CD8-positive, alpha-beta memory T cell (primary cell): ENCODE results near the gene FAM13A. TPM values are rescaled to one million over a fixed set of nuclear protein-coding genes. Genes with fewer than 3 reads are reported as not detected.

ENCODE experiments used
- CTCF ChIA-PET: fragments of 350-600 bp; sonication (Branson Sonifier 250); formaldehyde crosslinking; loops from one replicate; lab custom pipeline; 2021; ENCODE audit warnings: antibody characterized with exemption; lab: Charles Lee
- POLR2A ChIA-PET: fragments of 350-600 bp; sonication (Branson Sonifier 250); formaldehyde crosslinking; loops from one replicate; lab custom pipeline; 2021; ENCODE audit warnings: antibody characterized with exemption; lab: Charles Lee
- DNase-seq, 5 donors: peaks; one replicate each; pipeline versions ENCODE4 v3.0.0 to v3.0.0-alpha.2; 2020 to 2022; ENCODE audit warnings: mixed read lengths in 1 of 5
- H3K27ac ChIP-seq: one replicate; pipeline ENCODE4 v1.7.0; 2013; ENCODE audit warnings: low read depth, mild to moderate bottlenecking, low read length, moderate library complexity
- H3K27me3 ChIP-seq: 2 replicates; pipeline ENCODE4 v1.7.0; 2013; ENCODE audit warnings: low read length, mild to moderate bottlenecking; ENCODE audit not compliant: insufficient read depth, poor library complexity, severe bottlenecking
- H3K36me3 ChIP-seq: 2 replicates; pipeline ENCODE4 v1.7.0; 2013; ENCODE audit warnings: mild to moderate bottlenecking, low read length, moderate library complexity; ENCODE audit not compliant: insufficient read depth
- H3K4me1 ChIP-seq: 2 replicates; pipeline ENCODE4 v1.7.0; 2013; ENCODE audit warnings: mild to moderate bottlenecking, low read length, moderate library complexity; ENCODE audit not compliant: insufficient read depth
- H3K4me3 ChIP-seq: 2 replicates; pipeline ENCODE4 v1.7.0; 2013; ENCODE audit warnings: mild to moderate bottlenecking, low read length
- H3K9me3 ChIP-seq: 2 replicates; pipeline ENCODE4 v1.7.0; 2013; ENCODE audit warnings: mild to moderate bottlenecking, low read length
- H3K27ac Mint-ChIP-seq, 8 donors: one replicate each; pipeline ENCODE4 v1.8.0; 2020 to 2021; ENCODE audit warnings: mixed read lengths in 8 of 8, mild to moderate bottlenecking in 6 of 8, inconsistent platforms in 3 of 8, moderate library complexity in 3 of 8
- H3K27me3 Mint-ChIP-seq, 2 donors: one replicate each; pipeline ENCODE4 v1.8.0; 2020 to 2021; ENCODE audit warnings: mixed read lengths in 2 of 2, mild to moderate bottlenecking in 1 of 2, moderate library complexity in 1 of 2
- H3K36me3 Mint-ChIP-seq, 3 donors: one replicate each; pipeline ENCODE4 v1.8.0; 2020 to 2021; ENCODE audit warnings: mixed read lengths in 3 of 3, inconsistent platforms in 1 of 3, mild to moderate bottlenecking in 1 of 3
- H3K4me1 Mint-ChIP-seq, 3 donors: one replicate each; pipeline ENCODE4 v1.8.0; 2020 to 2021; ENCODE audit warnings: mixed read lengths in 3 of 3, inconsistent platforms in 1 of 3, mild to moderate bottlenecking in 1 of 3
- H3K4me3 Mint-ChIP-seq, 7 donors: one replicate each; pipeline ENCODE4 v1.8.0; 2020 to 2021; ENCODE audit warnings: mixed read lengths in 7 of 7, mild to moderate bottlenecking in 6 of 7, moderate library complexity in 4 of 7, inconsistent platforms in 2 of 7
- H3K9me3 Mint-ChIP-seq, 5 donors: one replicate each; pipeline ENCODE4 v1.8.0; 2020 to 2022; ENCODE audit warnings: mixed read lengths in 5 of 5, mild to moderate bottlenecking in 3 of 5, moderate library complexity in 2 of 5, inconsistent platforms in 1 of 5
- polyA plus RNA-seq: library from polyadenylated mRNA; unstranded; fragments of 300-500 nt; fragmentation: Illumina TruSeq; gene quantifications from one replicate; pipeline ENCODE4 v1.2.3, GENCODE V29; 2021
- total RNA-seq, 2 experiments: library from RNA; stranded (reverse); gene quantifications; one replicate each; pipeline ENCODE4 v1.2.3, GENCODE V29; 2021

Gene FAM13A
- total and polyA plus RNA-seq, 3 experiments from 2014 or later = 1.4 to 1.6 (median 1.4) TPM

GRCh38 chr4:88949605-88950004 is 107.4 kb downstream of the FAM13A start:
- Histone ChIP-seq H3K36me3 (no peaks in the 10 kb centered on the region), H3K4me1 (no peaks in the 10 kb centered on the region), H3K27ac (no peak overlapping the region), H3K4me3 (no peak overlapping the region), H3K9me3 (no peaks in the 10 kb centered on the region), H3K27me3 (no peaks in the 10 kb centered on the region)
- no peak for DNase-seq
- ChIA-PET CTCF (no interaction called here), POLR2A (no interaction called here)
- no peaks in the 10 kb centered on the region for H3K36me3 Mint-ChIP-seq
- H3K27ac Mint-ChIP-seq = no peak overlapping the region
- no peaks in the 10 kb centered on the region for H3K27me3 Mint-ChIP-seq
- H3K4me1 Mint-ChIP-seq = peaks cover 0 to 4% (median 0%) of the 10 kb centered on the region in 3 donors
- no peaks in the 10 kb centered on the region for H3K9me3 Mint-ChIP-seq
- no peak overlapping the region for H3K4me3 Mint-ChIP-seq

GRCh38 chr4:88940506-88940905 is 116.5 kb downstream of the FAM13A start:
- ChIA-PET POLR2A (no interaction called here), CTCF (interaction anchor here (1.2 kb wide), 1 partner anchor 13 kb away, joined by 3 read pairs; no protein-coding TSS in a partner anchor)
- peaks cover 5 to 29% (median 10%) of the 10 kb centered on the region in 3 donors for H3K4me1 Mint-ChIP-seq
- Histone ChIP-seq H3K4me1 (peaks cover 21% of the 10 kb centered on the region), H3K36me3 (no peaks in the 10 kb centered on the region), H3K27me3 (no peaks in the 10 kb centered on the region), H3K4me3 (no peak overlapping the region), H3K9me3 (no peaks in the 10 kb centered on the region), H3K27ac (no peak overlapping the region)
- H3K27ac Mint-ChIP-seq = peak overlapping the region in 1 of 8 donors; percentile 70
- H3K27me3 Mint-ChIP-seq = peaks cover 0 to under 1% of the 10 kb centered on the region in 2 donors
- H3K9me3 Mint-ChIP-seq = peaks cover 0 to 1% (median 0%) of the 10 kb centered on the region in 5 donors
- DNase-seq = peak in 2 of 5 donors; percentile 1 to 27
- no peaks in the 10 kb centered on the region for H3K36me3 Mint-ChIP-seq
- peak overlapping the region in 1 of 7 donors; percentile 3 for H3K4me3 Mint-ChIP-seq

GRCh38 chr4:88939697-88940096 is 117.3 kb downstream of the FAM13A start:
- CTCF ChIA-PET = no interaction called here

GRCh38 chr4:88938138-88938537 is 118.8 kb downstream of the FAM13A start:
- peaks cover 5 to 33% (median 10%) of the 10 kb centered on the region in 3 donors for H3K4me1 Mint-ChIP-seq

More at GRCh38 chr4:88939697-88940096, 117.3 kb downstream of the FAM13A start:
- no peaks in the 10 kb centered on the region for H3K27me3 ChIP-seq
- Mint-ChIP-seq H3K9me3 (peaks cover 0 to 1% (median 0%) of the 10 kb centered on the region in 5 donors), H3K27ac (no peak overlapping the region), H3K36me3 (no peaks in the 10 kb centered on the region), H3K27me3 (peaks cover 0 to 2% of the 10 kb centered on the region in 2 donors), H3K4me1 (peaks cover 5 to 29% (median 10%) of the 10 kb centered on the region in 3 donors), H3K4me3 (no peak overlapping the region)
- H3K4me1 ChIP-seq = peaks cover 21% of the 10 kb centered on the region
- H3K4me3 ChIP-seq = no peak overlapping the region
- DNase-seq = no peak
- H3K27ac ChIP-seq = no peak overlapping the region
- H3K36me3 ChIP-seq = no peaks in the 10 kb centered on the region
- H3K9me3 ChIP-seq = no peaks in the 10 kb centered on the region
- POLR2A ChIA-PET = no interaction called here

DNA sequence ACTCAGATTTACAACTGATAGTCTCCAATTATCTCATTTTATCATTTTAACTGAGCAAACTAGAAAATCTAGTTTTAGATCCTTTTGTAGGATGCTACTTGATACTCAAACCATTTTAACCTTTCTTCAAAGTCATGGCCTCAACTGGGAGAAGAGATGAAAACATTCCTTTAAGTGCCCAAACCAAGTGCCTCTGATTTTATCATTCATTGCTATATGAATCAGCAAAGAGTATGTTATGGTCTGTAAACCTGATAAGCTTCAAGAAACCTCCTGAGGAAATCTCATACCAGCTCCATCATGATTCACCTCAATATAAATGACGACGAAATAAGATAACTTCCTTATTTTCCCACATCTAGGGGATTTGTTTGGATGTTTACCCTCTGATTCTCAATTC is 119.9 kb downstream of the FAM13A start:
- Mint-ChIP-seq H3K27me3 (peaks cover 0 to 2% of the 10 kb centered on the region in 2 donors), H3K36me3 (no peaks in the 10 kb centered on the region), H3K27ac (no peak overlapping the region), H3K4me1 (peaks cover 5 to 33% (median 10%) of the 10 kb centered on the region in 3 donors), H3K9me3 (peaks cover 0 to 1% (median 0%) of the 10 kb centered on the region in 5 donors), H3K4me3 (no peak overlapping the region)
- CTCF ChIA-PET = no interaction called here
- H3K9me3 ChIP-seq = no peaks in the 10 kb centered on the region
- DNase-seq = no peak
- no peak overlapping the region for H3K4me3 ChIP-seq
- H3K27ac ChIP-seq = no peak overlapping the region
- H3K4me1 ChIP-seq = peaks cover 29% of the 10 kb centered on the region
- POLR2A ChIA-PET = no interaction called here
- no peaks in the 10 kb centered on the region for H3K27me3 ChIP-seq
- H3K36me3 ChIP-seq = no peaks in the 10 kb centered on the region

More at GRCh38 chr4:88938138-88938537, 118.8 kb downstream of the FAM13A start:
- ChIA-PET POLR2A (no interaction called here), CTCF (no interaction called here)
- no peak for DNase-seq
- peaks cover 0 to 2% of the 10 kb centered on the region in 2 donors for H3K27me3 Mint-ChIP-seq
- no peak overlapping the region for H3K27ac Mint-ChIP-seq
- Histone ChIP-seq H3K4me3 (no peak overlapping the region), H3K27me3 (no peaks in the 10 kb centered on the region), H3K4me1 (peaks cover 28% of the 10 kb centered on the region), H3K9me3 (no peaks in the 10 kb centered on the region), H3K27ac (no peak overlapping the region), H3K36me3 (no peaks in the 10 kb centered on the region)
- H3K4me3 Mint-ChIP-seq = no peak overlapping the region
- peaks cover 0 to 1% (median 0%) of the 10 kb centered on the region in 5 donors for H3K9me3 Mint-ChIP-seq
- H3K36me3 Mint-ChIP-seq = no peaks in the 10 kb centered on the region

DNA sequence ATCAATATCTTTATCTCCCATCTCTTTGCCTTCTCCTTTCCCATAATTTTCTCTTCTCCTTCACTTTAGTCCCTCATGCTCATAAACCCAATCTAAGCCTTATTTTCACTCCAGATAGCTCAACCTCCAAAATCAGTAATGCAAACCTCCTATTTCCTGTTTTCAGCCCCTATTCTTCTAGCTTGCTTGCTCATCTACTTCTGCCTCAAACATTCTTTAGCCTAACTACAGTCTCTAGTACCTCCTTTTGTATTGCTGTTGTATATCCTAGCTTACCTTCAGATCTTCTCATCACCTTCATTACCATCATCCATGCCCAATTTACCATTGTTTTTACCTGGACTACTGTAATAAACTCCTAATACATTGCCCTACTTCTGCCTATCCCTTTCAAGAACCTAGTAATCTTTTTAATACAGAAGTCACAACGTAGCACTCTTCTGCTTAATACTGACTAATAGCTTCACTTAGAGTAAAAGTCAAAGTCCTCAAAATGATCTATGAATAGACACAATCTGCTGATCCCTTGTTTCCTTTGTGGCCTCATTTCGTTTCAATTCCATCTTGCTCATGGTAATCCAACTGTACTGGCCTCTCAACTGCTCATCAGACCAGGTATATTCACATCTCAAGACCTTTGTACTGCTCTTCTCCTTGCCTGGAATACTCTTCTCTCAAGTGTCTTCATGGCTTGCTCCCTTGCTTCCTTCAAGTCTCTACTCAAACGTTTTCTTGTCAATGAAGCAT is 123.4 kb downstream of the FAM13A start:
- Histone ChIP-seq H3K9me3 (no peaks in the 10 kb centered on the region), H3K4me3 (no peak overlapping the region), H3K27ac (no peak overlapping the region), H3K4me1 (peaks cover 15% of the 10 kb centered on the region), H3K36me3 (no peaks in the 10 kb centered on the region), H3K27me3 (no peaks in the 10 kb centered on the region)
- POLR2A ChIA-PET = no interaction called here
- Mint-ChIP-seq H3K9me3 (peaks cover 0 to 7% (median 1%) of the 10 kb centered on the region in 5 donors), H3K27ac (no peak overlapping the region), H3K36me3 (no peaks in the 10 kb centered on the region), H3K27me3 (peaks cover 3 to 5% of the 10 kb centered on the region in 2 donors), H3K4me1 (peaks cover 0 to 13% (median 3%) of the 10 kb centered on the region in 3 donors), H3K4me3 (no peak overlapping the region)
- CTCF ChIA-PET = no interaction called here
- DNase-seq = no peak

DNA sequence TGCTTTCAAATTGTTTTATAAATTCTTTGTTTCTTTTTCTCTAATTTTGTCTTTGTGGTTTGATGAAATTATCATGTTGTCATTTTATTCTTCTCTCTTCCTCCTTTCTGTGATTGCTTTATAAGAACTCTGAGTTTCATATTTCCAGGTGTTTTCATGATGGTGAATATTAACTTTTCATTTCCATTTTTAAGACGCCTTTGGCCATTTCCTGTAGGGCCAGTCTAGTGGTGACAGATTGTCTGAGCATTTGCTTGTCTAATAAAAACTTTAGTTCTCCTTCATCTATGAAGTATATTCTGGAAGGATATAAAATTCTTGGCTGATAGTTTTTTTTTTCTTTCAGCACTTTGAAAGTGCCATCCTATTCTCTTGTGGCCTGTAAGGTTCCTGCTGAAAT is 128.1 kb downstream of the FAM13A start:
- Mint-ChIP-seq H3K9me3 (peaks cover 0 to 7% (median 0%) of the 10 kb centered on the region in 5 donors), H3K4me3 (no peak overlapping the region), H3K4me1 (peaks cover 0 to 26% (median 3%) of the 10 kb centered on the region in 3 donors), H3K36me3 (no peaks in the 10 kb centered on the region), H3K27ac (no peak overlapping the region), H3K27me3 (peaks cover 3 to 5% of the 10 kb centered on the region in 2 donors)
- no peaks in the 10 kb centered on the region for H3K27me3 ChIP-seq
- no peak for DNase-seq
- no peak overlapping the region for H3K27ac ChIP-seq
- H3K9me3 ChIP-seq = no peaks in the 10 kb centered on the region
- H3K4me1 ChIP-seq = peaks cover 24% of the 10 kb centered on the region
- POLR2A ChIA-PET = no interaction called here
- CTCF ChIA-PET = no interaction called here
- H3K36me3 ChIP-seq = no peaks in the 10 kb centered on the region
- H3K4me3 ChIP-seq = no peak overlapping the region

DNA sequence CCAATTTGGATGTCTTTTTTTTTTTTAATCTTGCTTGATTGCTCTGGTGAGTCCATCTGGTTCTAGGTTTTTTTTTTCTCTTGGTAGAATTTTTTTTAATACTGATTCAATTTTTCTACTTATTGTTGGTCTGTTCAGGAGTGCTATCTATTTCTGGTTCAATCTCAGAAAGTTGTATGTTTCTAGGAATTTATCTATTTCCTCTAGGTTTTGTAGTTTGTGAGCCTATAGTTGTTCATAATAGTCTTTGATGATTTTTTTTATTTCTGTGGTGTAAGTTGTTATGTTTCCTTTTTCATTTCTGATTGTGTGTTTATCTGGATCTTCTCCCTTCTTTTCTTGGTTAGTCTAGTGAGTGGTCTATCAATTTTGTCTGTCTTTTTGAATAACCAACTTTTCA is 129.6 kb downstream of the FAM13A start:
- H3K4me3 Mint-ChIP-seq = no peak overlapping the region
- H3K27me3 ChIP-seq = no peaks in the 10 kb centered on the region
- POLR2A ChIA-PET = no interaction called here

More for the DNA sequence above, 129.6 kb downstream of the FAM13A start:
- Mint-ChIP-seq H3K27me3 (peaks cover 3 to 5% of the 10 kb centered on the region in 2 donors), H3K36me3 (no peaks in the 10 kb centered on the region), H3K9me3 (peaks cover 0 to 7% (median 2%) of the 10 kb centered on the region in 5 donors), H3K4me1 (peaks cover 0 to 22% (median 3%) of the 10 kb centered on the region in 3 donors), H3K27ac (no peak overlapping the region)
- Histone ChIP-seq H3K9me3 (no peaks in the 10 kb centered on the region), H3K4me3 (no peak overlapping the region), H3K27ac (no peak overlapping the region), H3K36me3 (no peaks in the 10 kb centered on the region), H3K4me1 (peaks cover 16% of the 10 kb centered on the region)
- no peak for DNase-seq
- CTCF ChIA-PET = no interaction called here
